GM19035 (cell line): ENCODE measurements around the gene SPRY1.
A peak's percentile ranks its signal among the peaks of the same experiment; 100 is the strongest.

Source experiments
- ATAC-seq: cut with Tn5 transposase; IDR thresholded peaks from one replicate; pipeline ENCODE4 v1.9.1; 2021; ENCODE audit not compliant: unreplicated experiment

SPRY1 gene

DNA sequence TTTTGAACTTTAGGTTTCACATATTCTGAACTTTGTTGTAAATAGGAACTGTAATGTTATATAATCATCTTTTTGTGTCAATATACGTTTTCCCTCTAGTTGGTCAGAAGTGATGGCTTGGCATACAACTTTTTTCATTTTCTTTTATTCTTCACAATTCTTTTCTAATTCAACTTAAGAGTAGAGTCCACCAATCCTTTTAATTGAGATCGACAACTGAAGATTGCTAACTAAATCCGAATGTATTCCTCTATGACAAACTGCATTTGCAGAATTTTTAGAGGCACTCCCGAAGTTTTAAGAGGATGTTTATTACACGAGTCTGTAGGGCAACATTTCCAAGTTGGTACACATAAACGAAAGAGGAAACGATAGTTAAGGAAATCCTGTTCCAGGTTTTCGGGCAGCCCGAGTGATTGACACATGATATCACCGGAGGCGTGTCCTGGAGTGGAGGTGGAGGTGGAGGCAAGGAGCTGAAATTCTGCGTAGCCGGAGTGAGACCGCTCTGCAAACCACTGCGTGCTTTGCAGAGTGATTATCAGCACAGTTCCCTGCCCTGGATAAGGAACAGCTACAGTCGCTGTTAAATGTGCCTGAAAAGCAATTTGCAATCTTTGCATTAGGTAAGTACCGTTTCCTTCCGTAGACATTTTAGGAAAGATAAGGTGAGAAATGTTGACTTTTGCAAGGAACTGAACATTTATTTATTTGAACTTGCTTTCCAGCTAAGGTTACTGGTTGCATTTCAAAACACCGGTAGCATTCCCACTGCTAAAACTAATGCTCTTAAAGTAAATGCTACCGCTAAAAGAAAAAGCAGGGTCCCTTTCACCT is at the start of gene SPRY1:
Gene SPRY1, plus strand, starts transcription at position 489 of the 837 bp plus-strand sequence. CDS start 4,797 bp downstream, outside the sequence.
- peak; percentile 37 for ATAC-seq

GRCh38 chr4:123346951-123347350 is 49.6 kb upstream of the SPRY1 start:
- no peak for ATAC-seq

GRCh38 chr4:123348946-123349345 is 47.6 kb upstream of the SPRY1 start:
- no peak for ATAC-seq

DNA sequence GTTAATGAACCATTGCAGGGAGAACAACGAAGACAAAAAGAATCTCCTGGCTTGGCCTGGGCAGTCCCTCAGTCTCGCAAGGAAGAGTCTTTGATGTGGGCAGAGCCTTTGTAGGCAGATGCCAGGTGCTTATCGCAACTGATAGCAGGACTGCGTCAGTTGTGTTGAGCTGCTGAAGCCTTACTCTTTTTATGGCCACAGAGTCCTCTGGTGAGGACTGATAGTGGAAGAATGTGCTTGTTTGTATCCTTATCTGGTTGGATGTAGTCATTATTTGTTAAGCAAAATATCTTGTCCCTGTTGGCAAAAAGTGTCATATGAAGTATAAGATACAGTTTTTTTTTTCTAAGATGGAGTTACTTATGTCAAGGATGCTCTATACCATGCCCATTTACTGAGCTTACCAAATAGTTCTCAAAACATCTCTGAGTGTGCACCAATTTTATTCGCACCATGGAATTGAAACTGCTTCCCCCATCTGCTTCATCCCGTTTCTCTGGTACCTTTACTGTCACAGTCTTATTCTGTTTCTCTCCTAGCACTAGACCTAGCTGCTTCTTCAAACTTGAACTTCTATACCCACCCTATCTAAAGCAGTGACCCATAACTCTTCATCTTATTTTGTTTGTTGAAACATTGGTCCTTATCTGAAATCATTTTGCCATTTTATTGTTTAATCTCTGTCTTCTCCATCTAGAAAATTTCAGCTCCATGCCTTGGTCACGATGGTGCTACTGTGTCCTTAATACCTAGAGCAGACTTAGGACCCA is 47.0 kb upstream of the SPRY1 start:
- no peak for ATAC-seq

GRCh38 chr4:123350191-123350544 is 46.4 kb upstream of the SPRY1 start:
- ATAC-seq = no peak

- no peak for ATAC-seq
Measured at GRCh38 chr4:123350726-123351125, 45.9 kb upstream of the SPRY1 start.

DNA sequence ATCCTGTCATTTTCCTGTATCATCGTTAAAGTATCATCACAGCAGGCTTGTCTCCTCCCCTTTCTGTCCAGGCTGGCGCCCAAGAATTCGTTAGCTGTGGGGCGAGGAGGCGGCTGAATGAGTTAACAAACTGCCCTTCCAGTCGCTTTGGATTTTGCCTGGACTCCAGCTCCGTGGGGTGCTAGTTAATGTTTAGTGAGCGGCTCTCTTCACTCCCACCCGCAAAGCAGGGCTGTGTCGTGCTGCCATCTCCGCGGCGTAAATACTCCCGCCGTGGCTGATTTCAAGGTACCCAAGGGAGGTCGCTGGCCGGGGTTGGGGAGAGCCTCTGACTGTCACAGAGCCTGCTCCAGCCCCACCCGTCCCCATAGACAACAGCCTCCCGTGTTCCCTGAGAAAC is 44.9 kb upstream of the SPRY1 start:
- no peak for ATAC-seq

DNA sequence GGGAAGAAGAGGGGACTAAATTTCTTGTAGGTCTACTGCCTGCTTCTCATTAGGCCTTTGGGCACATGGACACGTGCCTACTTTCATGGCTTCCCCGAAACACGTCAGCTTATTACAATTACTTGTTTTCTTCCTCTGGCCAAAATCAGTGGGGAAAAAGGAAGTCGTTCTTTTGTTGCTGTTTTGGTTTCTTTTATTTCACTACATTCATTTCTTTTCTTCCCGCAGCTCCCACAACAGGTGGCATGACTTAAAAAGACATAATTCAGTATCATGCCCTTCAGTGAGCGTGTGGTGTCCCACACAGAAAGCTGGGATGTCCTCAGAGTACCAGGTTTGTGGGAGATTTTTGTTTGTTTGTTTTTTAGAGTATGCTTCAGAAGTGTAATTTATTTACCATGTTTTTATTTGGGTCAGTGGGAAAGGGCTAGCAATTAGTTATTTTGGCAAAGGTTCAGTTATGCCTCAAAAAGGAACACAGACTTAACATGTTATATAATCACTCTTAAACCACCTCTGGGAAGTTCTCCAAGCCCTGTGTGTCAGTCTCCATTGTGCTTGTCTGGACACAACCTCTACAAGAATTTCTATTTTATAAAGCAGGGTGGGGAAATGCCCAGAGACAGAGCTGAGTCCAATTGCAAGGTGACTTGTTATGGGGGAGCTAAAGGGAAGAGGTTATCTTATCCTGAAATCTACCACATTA is 44.2 kb upstream of the SPRY1 start:
- ATAC-seq = no peak

DNA sequence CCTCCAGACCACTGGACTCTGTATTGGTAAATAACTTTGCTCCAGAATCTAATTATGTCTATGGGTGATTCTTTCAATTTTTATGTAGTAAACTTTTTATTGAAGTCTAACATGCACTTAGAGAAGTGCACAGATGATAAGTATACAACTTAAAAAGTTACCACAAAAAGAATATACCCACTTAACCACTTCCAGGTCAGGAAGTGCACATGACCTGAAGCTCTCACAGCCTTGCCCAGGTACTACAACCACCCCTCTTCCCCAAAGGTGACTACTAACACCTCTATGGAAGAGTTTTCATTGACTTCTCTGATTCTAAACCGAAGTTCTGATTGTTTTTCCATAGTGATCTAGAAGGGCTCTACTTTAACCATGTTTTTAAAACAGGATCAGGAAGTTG is 43.6 kb upstream of the SPRY1 start:
- ATAC-seq = no peak

- no peak for ATAC-seq
Measured at GRCh38 chr4:123353656-123354055, 42.9 kb upstream of the SPRY1 start.

GRCh38 chr4:123354701-123355100 is 41.9 kb upstream of the SPRY1 start:
- ATAC-seq = no peak

GRCh38 chr4:123356921-123357320 is 39.7 kb upstream of the SPRY1 start:
- ATAC-seq = no peak

- ATAC-seq = no peak
Measured at GRCh38 chr4:123359449-123360315, 36.9 kb upstream of the SPRY1 start.

GRCh38 chr4:123361195-123361861 is 35.3 kb upstream of the SPRY1 start:
- no peak for ATAC-seq

DNA sequence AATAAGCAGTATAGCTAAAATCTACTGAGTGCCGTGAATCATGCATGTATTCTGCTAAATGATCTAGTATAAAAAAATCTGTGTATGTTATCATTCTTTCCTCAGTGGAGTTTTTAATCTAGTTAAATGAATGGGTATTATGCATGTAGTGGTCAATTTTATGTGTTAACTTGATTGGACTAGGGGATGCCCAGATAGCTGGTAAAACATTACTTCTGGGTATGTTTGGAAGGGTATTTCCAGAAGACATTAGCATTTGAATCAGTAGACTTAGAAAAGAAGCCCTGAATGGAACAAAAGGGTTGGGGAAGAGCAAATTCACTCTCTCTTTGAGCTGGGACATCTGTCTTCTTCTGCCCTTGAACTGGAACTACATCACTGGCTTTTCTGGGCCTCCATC is 34.5 kb upstream of the SPRY1 start:
- ATAC-seq = no peak

GRCh38 chr4:123363729-123364128 is 32.9 kb upstream of the SPRY1 start:
- ATAC-seq = peak; percentile 87

DNA sequence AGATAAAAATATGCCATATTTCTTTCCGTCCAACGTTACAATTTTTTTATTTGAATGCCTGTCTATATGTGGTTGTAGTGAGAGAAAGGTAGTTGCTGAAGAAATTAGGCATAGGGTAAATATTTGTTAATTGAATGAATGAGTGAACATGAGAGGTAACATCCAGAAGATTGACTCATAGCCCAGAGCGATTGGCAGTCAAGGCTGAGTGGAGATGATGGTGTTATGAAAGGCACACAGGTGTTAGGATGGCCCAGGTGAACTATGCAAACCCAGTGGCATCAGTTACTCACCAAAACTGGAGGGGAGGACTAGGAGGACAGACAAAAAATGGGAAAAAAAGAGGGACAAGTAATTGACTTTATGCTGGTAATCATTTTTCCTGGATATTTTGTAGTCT is 31.7 kb upstream of the SPRY1 start:
- ATAC-seq = no peak

- no peak for ATAC-seq
Measured at GRCh38 chr4:123365412-123365811, 31.2 kb upstream of the SPRY1 start.

GRCh38 chr4:123366144-123366748 is 30.3 kb upstream of the SPRY1 start:
- ATAC-seq = no peak

DNA sequence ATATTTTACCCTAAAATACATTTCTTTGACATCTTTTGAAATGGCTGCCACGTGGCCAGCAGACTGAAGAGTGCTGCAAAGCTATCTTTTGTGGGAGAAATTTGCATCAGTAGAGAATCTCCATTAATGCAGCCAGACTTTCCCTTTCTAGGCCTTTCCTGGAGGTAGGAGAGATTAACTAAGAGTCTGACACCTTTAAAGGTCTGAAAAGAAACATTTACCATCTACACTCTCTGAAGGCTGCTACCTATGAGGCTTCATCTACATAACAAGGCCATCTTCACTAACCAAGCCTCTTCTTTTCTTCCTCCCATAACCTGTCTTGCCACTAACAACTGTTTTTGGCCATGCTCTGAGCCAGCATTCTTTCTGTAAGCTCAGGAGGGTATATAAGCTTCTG is 17.8 kb upstream of the SPRY1 start:
- no peak for ATAC-seq
